OCI-M2 (cell line): ENCODE data around the gene CLDN7.
"Not testable (repeated sequence)": the region's sequence is repeated elsewhere in the genome, so short reads cannot be mapped to it uniquely, and the experiment has no call there.

Source experiments
- DNase-seq: peaks from one replicate; lab custom pipeline; 2025; ENCODE audit not compliant: unreplicated experiment; lab: John Stamatoyannopoulos, UW

CLDN7 gene

GRCh38 chr17:7256766-7257456 is 5.4 kb downstream of the CLDN7 start:
- DNase-seq, result no peak

GRCh38 chr17:7254511-7254910 is 7.8 kb downstream of the CLDN7 start:
- no peak for DNase-seq

- no peak for DNase-seq
These were observed 9.2 kb downstream of the CLDN7 start for GRCh38 chr17:7253082-7253481.

- peak; percentile 93 for DNase-seq
These were observed 9.9 kb downstream of the CLDN7 start, which contains the start of gene ELP5 for GRCh38 chr17:7252176-7253043. Gene ELP5, plus strand, starts transcription at chr17:7252215. Its CDS starts 336 bp downstream, at chr17:7252551.

GRCh38 chr17:7251661-7252175 is 10.6 kb downstream of the CLDN7 start, which contains the start of gene CTDNEP1:
Gene CTDNEP1, minus strand, starts transcription at chr17:7251734. Its CDS starts 438 bp downstream, at chr17:7251296.
- no peak for DNase-seq

GRCh38 chr17:7250695-7251627 is 11.3 kb downstream of the CLDN7 start:
- DNase-seq, result no peak

- no peak for DNase-seq
These were observed 12.4 kb downstream of the CLDN7 start for GRCh38 chr17:7249830-7250229.

- no peak for DNase-seq
These were observed 13.1 kb downstream of the CLDN7 start for GRCh38 chr17:7249214-7249613.

GRCh38 chr17:7248796-7249195 is 13.5 kb downstream of the CLDN7 start:
- no peak for DNase-seq

GRCh38 chr17:7246779-7247178 is 15.5 kb downstream of the CLDN7 start:
- DNase-seq, result no peak

- DNase-seq, result not testable (repeated sequence)
These were observed 18.4 kb downstream of the CLDN7 start for GRCh38 chr17:7243838-7244237.

- no peak for DNase-seq
These were observed 18.9 kb downstream of the CLDN7 start for GRCh38 chr17:7243453-7243729.

GRCh38 chr17:7242717-7243452 is 19.4 kb downstream of the CLDN7 start:
- DNase-seq, result peak; percentile 80

- DNase-seq, result peak; percentile 80
These were observed 20.2 kb downstream of the CLDN7 start, which contains the start of gene GABARAP for GRCh38 chr17:7241783-7242716. Gene GABARAP, minus strand, starts transcription at chr17:7242449. Its CDS starts 119 bp downstream, at chr17:7242330.

GRCh38 chr17:7241090-7241733 is 21.1 kb downstream of the CLDN7 start:
- DNase-seq, result no peak

- no peak for DNase-seq
These were observed 21.9 kb downstream of the CLDN7 start for GRCh38 chr17:7240375-7240774.

GRCh38 chr17:7239091-7240027 is 22.9 kb downstream of the CLDN7 start, which contains the start of gene PHF23:
Gene PHF23, minus strand, starts transcription at chr17:7239457. Its CDS starts 178 bp downstream, at chr17:7239279.
- peak; percentile 86 for DNase-seq
